WTC11 (cell line): Measurements from ENCODE around the gene ZDHHC15. TPM values are rescaled to one million over a fixed set of nuclear protein-coding genes. Genes with fewer than 3 reads are reported as not detected.

Source experiments
- ATF1 ChIP-seq: sonication (generic); formaldehyde crosslinking; IDR thresholded peaks from 2 replicates; pipeline ENCODE4 v1.8.1; 2023; ENCODE audit warnings: mild to moderate bottlenecking, moderate library complexity, missing genetic modification reagents
- ELF4 ChIP-seq: sonication (generic); formaldehyde crosslinking; IDR thresholded peaks from 2 replicates; pipeline ENCODE4 v1.8.1; 2022; ENCODE audit warnings: low read depth, mild to moderate bottlenecking, moderate library complexity, missing genetic modification reagents
- FOXJ3 ChIP-seq: sonication (generic); formaldehyde crosslinking; IDR thresholded peaks from 2 replicates; pipeline ENCODE4 v1.9.0; 2021; ENCODE audit warnings: missing genetic modification reagents, mild to moderate bottlenecking, borderline replicate concordance
- GTF2I ChIP-seq: fragments of 250-450 bp; sonication (Bioruptor Pico); conservative IDR thresholded peaks from 2 replicates; pipeline ENCODE4 v1.4.0; 2021; ENCODE audit warnings: mild to moderate bottlenecking
- HMGA2 ChIP-seq: fragments of 250-450 bp; sonication (Bioruptor Pico); IDR thresholded peaks from 2 replicates; pipeline ENCODE4 v1.4.0; 2021; ENCODE audit warnings: mild to moderate bottlenecking, moderate library complexity
- JUN ChIP-seq: sonication (generic); formaldehyde crosslinking; IDR thresholded peaks from 2 replicates; pipeline ENCODE4 v1.8.0; 2023; ENCODE audit warnings: mild to moderate bottlenecking, missing genetic modification reagents
- MXD4 ChIP-seq: fragments of 250-450 bp; sonication (Bioruptor Pico); IDR thresholded peaks from 2 replicates; pipeline ENCODE4 v1.8.0; 2021; ENCODE audit warnings: mild to moderate bottlenecking, moderate library complexity, borderline replicate concordance
- MYBL2 ChIP-seq: sonication (generic); formaldehyde crosslinking; IDR thresholded peaks from 2 replicates; pipeline ENCODE4 v1.8.1; 2023; ENCODE audit warnings: mild to moderate bottlenecking, moderate library complexity, missing genetic modification reagents
- SMAD4 ChIP-seq: sonication (generic); formaldehyde crosslinking; IDR thresholded peaks from 2 replicates; pipeline ENCODE4 v1.8.0; 2022; ENCODE audit warnings: mild to moderate bottlenecking, missing genetic modification reagents
- TEAD1 ChIP-seq: sonication (generic); formaldehyde crosslinking; IDR thresholded peaks from 2 replicates; pipeline ENCODE4 v1.8.0; 2022; ENCODE audit warnings: mild to moderate bottlenecking, missing genetic modification reagents
- ZNF121 ChIP-seq: sonication (generic); formaldehyde crosslinking; IDR thresholded peaks from 2 replicates; pipeline ENCODE4 v1.8.0; 2023; ENCODE audit warnings: missing genetic modification reagents
- ZNF219 ChIP-seq: sonication (generic); formaldehyde crosslinking; IDR thresholded peaks from 2 replicates; pipeline ENCODE4 v1.8.0; 2023; ENCODE audit warnings: missing genetic modification reagents, mild to moderate bottlenecking, borderline replicate concordance
- ZNF317 ChIP-seq: sonication (generic); formaldehyde crosslinking; IDR thresholded peaks from 2 replicates; pipeline ENCODE4 v1.8.1; 2023; ENCODE audit warnings: low read depth, mild to moderate bottlenecking, moderate library complexity, missing genetic modification reagents, borderline replicate concordance
- total RNA-seq: library from RNA; stranded (reverse); gene quantifications from 3 replicates; pipeline ENCODE4 v1.2.3, GENCODE V29; 2021
- TF ChIP-seq, protein P1 (sequence below): sonication (generic); formaldehyde crosslinking; IDR thresholded peaks from 2 replicates; pipeline ENCODE4 v1.8.1; 2023; ENCODE audit warnings: mild to moderate bottlenecking, moderate library complexity, missing genetic modification reagents
- TF ChIP-seq, protein P2 (sequence below): sonication (generic); formaldehyde crosslinking; IDR thresholded peaks from 2 replicates; pipeline ENCODE4 v1.8.0; 2023; ENCODE audit warnings: mild to moderate bottlenecking, missing genetic modification reagents
- TF ChIP-seq, protein P3 (sequence below): sonication (generic); formaldehyde crosslinking; IDR thresholded peaks from 2 replicates; pipeline ENCODE4 v1.8.0; 2022; ENCODE audit warnings: missing genetic modification reagents
- TF ChIP-seq, protein P4 (sequence below): fragments of 200-600 bp; IDR thresholded peaks from 2 replicates; pipeline ENCODE4 v1.8.0; 2022; ENCODE audit warnings: antibody characterized with exemption
- TF ChIP-seq, protein P5 (sequence below): sonication (generic); formaldehyde crosslinking; IDR thresholded peaks from 2 replicates; pipeline ENCODE4 v1.8.0; 2022; ENCODE audit warnings: mild to moderate bottlenecking, missing genetic modification reagents
- TF ChIP-seq, protein P6 (sequence below): sonication (generic); formaldehyde crosslinking; IDR thresholded peaks from 2 replicates; pipeline ENCODE4 v1.8.1; 2022; ENCODE audit warnings: low read depth, mild to moderate bottlenecking, moderate library complexity, missing genetic modification reagents, borderline replicate concordance
- TF ChIP-seq, protein P7 (sequence below): sonication (generic); formaldehyde crosslinking; IDR thresholded peaks from 2 replicates; pipeline ENCODE4 v1.8.1; 2023; ENCODE audit warnings: mild to moderate bottlenecking, missing genetic modification reagents, moderate library complexity
- TF ChIP-seq, protein P8 (sequence below): sonication (generic); formaldehyde crosslinking; IDR thresholded peaks from 2 replicates; pipeline ENCODE4 v1.8.0; 2023; ENCODE audit warnings: missing genetic modification reagents, mild to moderate bottlenecking, borderline replicate concordance

ZDHHC15 gene
- total RNA-seq, 1 experiment from 2014 or later: 1.5 TPM

DNA sequence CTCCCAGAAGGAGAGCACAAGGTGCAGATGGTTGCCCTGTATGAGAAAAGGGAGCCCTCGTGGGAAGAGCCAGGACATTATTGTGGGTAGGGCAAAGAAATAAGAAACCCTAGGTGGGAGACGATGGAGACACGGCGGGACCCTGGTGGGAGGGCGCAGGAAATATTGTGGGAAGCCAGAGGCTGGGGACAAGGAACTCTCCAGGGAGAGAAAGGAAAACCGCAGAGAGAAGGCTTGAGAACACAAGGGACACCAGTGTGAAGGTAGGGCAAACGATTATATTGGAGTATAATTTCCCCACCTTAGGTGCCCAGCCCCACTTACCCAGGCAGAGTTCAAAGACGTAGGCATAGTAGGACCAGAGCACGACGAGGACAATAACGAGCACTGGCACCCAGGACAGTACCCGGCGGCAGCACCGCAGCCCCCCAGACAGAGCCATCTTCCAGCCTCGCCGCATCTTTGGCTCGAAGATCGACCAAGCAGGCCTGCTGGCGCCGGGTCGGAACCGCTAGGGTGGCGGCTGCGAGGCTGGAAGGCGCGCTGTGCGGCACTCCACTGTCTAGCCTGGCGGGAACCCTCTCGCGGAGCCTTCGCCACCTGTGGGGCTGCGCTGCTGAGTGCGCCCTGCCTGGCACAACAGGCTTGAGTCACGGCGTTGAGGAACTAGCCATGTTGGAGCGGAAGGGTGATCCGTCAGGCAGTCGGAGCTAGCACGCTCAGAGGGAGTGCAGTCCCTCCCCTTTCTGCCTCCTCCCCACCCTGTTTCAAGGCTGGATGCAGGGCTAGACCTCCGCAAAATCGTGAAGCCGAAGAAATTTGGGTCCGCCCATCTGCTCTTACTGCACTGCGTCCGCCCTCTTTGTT lies at the start of gene ZDHHC15 (continued):
- TF ChIP-seq, protein P1, sequence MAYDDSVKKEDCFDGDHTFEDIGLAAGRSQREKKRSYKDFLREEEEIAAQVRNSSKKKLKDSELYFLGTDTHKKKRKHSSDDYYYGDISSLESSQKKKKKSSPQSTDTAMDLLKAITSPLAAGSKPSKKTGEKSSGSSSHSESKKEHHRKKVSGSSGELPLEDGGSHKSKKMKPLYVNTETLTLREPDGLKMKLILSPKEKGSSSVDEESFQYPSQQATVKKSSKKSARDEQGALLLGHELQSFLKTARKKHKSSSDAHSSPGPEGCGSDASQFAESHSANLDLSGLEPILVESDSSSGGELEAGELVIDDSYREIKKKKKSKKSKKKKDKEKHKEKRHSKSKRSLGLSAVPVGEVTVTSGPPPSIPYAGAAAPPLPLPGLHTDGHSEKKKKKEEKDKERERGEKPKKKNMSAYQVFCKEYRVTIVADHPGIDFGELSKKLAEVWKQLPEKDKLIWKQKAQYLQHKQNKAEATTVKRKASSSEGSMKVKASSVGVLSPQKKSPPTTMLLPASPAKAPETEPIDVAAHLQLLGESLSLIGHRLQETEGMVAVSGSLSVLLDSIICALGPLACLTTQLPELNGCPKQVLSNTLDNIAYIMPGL (CRISPR knock-in tag): no peak
- TF ChIP-seq FOXJ3 (CRISPR knock-in tag) (no peak), TEAD1 (CRISPR knock-in tag) (no peak), ATF1 (CRISPR knock-in tag) (no peak), MYBL2 (CRISPR knock-in tag) (no peak), ZNF121 (CRISPR knock-in tag) (no peak), ZNF317 (CRISPR knock-in tag) (no peak), ELF4 (no peak), GTF2I (CRISPR knock-in tag) (no peak), SMAD4 (CRISPR knock-in tag) (no peak), MXD4 (CRISPR knock-in tag) (no peak), ZNF219 (CRISPR knock-in tag) (no peak), JUN (no peak), HMGA2 (CRISPR knock-in tag) (no peak)
- TF ChIP-seq, protein P2, sequence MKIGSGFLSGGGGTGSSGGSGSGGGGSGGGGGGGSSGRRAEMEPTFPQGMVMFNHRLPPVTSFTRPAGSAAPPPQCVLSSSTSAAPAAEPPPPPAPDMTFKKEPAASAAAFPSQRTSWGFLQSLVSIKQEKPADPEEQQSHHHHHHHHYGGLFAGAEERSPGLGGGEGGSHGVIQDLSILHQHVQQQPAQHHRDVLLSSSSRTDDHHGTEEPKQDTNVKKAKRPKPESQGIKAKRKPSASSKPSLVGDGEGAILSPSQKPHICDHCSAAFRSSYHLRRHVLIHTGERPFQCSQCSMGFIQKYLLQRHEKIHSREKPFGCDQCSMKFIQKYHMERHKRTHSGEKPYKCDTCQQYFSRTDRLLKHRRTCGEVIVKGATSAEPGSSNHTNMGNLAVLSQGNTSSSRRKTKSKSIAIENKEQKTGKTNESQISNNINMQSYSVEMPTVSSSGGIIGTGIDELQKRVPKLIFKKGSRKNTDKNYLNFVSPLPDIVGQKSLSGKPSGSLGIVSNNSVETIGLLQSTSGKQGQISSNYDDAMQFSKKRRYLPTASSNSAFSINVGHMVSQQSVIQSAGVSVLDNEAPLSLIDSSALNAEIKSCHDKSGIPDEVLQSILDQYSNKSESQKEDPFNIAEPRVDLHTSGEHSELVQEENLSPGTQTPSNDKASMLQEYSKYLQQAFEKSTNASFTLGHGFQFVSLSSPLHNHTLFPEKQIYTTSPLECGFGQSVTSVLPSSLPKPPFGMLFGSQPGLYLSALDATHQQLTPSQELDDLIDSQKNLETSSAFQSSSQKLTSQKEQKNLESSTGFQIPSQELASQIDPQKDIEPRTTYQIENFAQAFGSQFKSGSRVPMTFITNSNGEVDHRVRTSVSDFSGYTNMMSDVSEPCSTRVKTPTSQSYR (CRISPR knock-in tag): no peak
- TF ChIP-seq, protein P3, sequence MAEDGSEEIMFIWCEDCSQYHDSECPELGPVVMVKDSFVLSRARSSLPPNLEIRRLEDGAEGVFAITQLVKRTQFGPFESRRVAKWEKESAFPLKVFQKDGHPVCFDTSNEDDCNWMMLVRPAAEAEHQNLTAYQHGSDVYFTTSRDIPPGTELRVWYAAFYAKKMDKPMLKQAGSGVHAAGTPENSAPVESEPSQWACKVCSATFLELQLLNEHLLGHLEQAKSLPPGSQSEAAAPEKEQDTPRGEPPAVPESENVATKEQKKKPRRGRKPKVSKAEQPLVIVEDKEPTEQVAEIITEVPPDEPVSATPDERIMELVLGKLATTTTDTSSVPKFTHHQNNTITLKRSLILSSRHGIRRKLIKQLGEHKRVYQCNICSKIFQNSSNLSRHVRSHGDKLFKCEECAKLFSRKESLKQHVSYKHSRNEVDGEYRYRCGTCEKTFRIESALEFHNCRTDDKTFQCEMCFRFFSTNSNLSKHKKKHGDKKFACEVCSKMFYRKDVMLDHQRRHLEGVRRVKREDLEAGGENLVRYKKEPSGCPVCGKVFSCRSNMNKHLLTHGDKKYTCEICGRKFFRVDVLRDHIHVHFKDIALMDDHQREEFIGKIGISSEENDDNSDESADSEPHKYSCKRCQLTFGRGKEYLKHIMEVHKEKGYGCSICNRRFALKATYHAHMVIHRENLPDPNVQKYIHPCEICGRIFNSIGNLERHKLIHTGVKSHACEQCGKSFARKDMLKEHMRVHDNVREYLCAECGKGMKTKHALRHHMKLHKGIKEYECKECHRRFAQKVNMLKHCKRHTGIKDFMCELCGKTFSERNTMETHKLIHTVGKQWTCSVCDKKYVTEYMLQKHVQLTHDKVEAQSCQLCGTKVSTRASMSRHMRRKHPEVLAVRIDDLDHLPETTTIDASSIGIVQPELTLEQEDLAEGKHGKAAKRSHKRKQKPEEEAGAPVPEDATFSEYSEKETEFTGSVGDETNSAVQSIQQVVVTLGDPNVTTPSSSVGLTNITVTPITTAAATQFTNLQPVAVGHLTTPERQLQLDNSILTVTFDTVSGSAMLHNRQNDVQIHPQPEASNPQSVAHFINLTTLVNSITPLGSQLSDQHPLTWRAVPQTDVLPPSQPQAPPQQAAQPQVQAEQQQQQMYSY (CRISPR knock-in tag): no peak
- TF ChIP-seq, protein P4, sequence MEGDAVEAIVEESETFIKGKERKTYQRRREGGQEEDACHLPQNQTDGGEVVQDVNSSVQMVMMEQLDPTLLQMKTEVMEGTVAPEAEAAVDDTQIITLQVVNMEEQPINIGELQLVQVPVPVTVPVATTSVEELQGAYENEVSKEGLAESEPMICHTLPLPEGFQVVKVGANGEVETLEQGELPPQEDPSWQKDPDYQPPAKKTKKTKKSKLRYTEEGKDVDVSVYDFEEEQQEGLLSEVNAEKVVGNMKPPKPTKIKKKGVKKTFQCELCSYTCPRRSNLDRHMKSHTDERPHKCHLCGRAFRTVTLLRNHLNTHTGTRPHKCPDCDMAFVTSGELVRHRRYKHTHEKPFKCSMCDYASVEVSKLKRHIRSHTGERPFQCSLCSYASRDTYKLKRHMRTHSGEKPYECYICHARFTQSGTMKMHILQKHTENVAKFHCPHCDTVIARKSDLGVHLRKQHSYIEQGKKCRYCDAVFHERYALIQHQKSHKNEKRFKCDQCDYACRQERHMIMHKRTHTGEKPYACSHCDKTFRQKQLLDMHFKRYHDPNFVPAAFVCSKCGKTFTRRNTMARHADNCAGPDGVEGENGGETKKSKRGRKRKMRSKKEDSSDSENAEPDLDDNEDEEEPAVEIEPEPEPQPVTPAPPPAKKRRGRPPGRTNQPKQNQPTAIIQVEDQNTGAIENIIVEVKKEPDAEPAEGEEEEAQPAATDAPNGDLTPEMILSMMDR: no peak
- TF ChIP-seq, protein P5, sequence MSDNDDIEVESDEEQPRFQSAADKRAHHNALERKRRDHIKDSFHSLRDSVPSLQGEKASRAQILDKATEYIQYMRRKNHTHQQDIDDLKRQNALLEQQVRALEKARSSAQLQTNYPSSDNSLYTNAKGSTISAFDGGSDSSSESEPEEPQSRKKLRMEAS: peak; percentile 65; the same call in 1 of the 2 replicates
- TF ChIP-seq, protein P6, sequence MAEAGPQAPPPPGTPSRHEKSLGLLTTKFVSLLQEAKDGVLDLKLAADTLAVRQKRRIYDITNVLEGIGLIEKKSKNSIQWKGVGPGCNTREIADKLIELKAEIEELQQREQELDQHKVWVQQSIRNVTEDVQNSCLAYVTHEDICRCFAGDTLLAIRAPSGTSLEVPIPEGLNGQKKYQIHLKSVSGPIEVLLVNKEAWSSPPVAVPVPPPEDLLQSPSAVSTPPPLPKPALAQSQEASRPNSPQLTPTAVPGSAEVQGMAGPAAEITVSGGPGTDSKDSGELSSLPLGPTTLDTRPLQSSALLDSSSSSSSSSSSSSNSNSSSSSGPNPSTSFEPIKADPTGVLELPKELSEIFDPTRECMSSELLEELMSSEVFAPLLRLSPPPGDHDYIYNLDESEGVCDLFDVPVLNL (CRISPR knock-in tag): no peak
- TF ChIP-seq, protein P7, sequence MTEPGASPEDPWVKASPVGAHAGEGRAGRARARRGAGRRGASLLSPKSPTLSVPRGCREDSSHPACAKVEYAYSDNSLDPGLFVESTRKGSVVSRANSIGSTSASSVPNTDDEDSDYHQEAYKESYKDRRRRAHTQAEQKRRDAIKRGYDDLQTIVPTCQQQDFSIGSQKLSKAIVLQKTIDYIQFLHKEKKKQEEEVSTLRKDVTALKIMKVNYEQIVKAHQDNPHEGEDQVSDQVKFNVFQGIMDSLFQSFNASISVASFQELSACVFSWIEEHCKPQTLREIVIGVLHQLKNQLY (CRISPR knock-in tag): no peak
- TF ChIP-seq, protein P8, sequence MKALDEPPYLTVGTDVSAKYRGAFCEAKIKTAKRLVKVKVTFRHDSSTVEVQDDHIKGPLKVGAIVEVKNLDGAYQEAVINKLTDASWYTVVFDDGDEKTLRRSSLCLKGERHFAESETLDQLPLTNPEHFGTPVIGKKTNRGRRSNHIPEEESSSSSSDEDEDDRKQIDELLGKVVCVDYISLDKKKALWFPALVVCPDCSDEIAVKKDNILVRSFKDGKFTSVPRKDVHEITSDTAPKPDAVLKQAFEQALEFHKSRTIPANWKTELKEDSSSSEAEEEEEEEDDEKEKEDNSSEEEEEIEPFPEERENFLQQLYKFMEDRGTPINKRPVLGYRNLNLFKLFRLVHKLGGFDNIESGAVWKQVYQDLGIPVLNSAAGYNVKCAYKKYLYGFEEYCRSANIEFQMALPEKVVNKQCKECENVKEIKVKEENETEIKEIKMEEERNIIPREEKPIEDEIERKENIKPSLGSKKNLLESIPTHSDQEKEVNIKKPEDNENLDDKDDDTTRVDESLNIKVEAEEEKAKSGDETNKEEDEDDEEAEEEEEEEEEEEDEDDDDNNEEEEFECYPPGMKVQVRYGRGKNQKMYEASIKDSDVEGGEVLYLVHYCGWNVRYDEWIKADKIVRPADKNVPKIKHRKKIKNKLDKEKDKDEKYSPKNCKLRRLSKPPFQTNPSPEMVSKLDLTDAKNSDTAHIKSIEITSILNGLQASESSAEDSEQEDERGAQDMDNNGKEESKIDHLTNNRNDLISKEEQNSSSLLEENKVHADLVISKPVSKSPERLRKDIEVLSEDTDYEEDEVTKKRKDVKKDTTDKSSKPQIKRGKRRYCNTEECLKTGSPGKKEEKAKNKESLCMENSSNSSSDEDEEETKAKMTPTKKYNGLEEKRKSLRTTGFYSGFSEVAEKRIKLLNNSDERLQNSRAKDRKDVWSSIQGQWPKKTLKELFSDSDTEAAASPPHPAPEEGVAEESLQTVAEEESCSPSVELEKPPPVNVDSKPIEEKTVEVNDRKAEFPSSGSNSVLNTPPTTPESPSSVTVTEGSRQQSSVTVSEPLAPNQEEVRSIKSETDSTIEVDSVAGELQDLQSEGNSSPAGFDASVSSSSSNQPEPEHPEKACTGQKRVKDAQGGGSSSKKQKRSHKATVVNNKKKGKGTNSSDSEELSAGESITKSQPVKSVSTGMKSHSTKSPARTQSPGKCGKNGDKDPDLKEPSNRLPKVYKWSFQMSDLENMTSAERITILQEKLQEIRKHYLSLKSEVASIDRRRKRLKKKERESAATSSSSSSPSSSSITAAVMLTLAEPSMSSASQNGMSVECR: no peak
